Astrocyte (in vitro differentiated cells and primary cell): ENCODE results near the gene HTRA1. TPM values are rescaled to one million over a fixed set of nuclear protein-coding genes. Genes with fewer than 3 reads are reported as not detected.

Experiments
- DNase-seq: peaks from one replicate; pipeline ENCODE4 v3.0.0-alpha.2; 2010; ENCODE audit warnings: low read depth
- FAIRE-seq: peaks from 2 replicates; lab custom pipeline; 2011; peaks lifted over from hg19 to GRCh38; lab: Jason Lieb, UNC
- H2AFZ ChIP-seq: 2 replicates; pipeline ENCODE4 v1.6.0; 2012; ENCODE audit warnings: low read depth, low read length, inconsistent platforms
- H3K27ac ChIP-seq: 2 replicates; pipeline ENCODE4 v1.5.1; 2011; ENCODE audit warnings: low read depth, low read length, inconsistent platforms
- H3K27me3 ChIP-seq: 2 replicates; pipeline ENCODE4 v1.6.0; 2011; ENCODE audit warnings: low read length, inconsistent platforms; ENCODE audit not compliant: insufficient read depth
- H3K36me3 ChIP-seq: 2 replicates; pipeline ENCODE4 v1.5.1; 2011; ENCODE audit warnings: low read length, inconsistent platforms; ENCODE audit not compliant: insufficient read depth
- H3K4me1 ChIP-seq: 2 replicates; pipeline ENCODE4 v1.5.1; 2011; ENCODE audit warnings: low read length, inconsistent platforms; ENCODE audit not compliant: insufficient read depth
- H3K4me2 ChIP-seq: 2 replicates; pipeline ENCODE4 v1.6.0; 2012; ENCODE audit warnings: low read length, inconsistent platforms
- H3K4me3 ChIP-seq: 2 replicates; pipeline ENCODE4 v1.5.1; 2011; ENCODE audit warnings: low read depth, mild to moderate bottlenecking, low read length, inconsistent platforms; ENCODE audit not compliant: insufficient read depth
- H3K79me2 ChIP-seq: 2 replicates; pipeline ENCODE4 v1.6.0; 2012; ENCODE audit warnings: mild to moderate bottlenecking, low read length, inconsistent platforms; ENCODE audit not compliant: insufficient read depth
- H3K9ac ChIP-seq: 2 replicates; pipeline ENCODE4 v1.6.0; 2012; ENCODE audit warnings: mild to moderate bottlenecking, low read length, inconsistent platforms
- H3K9me3 ChIP-seq: 2 replicates; pipeline ENCODE4 v1.5.1; 2012; ENCODE audit warnings: low read depth, mild to moderate bottlenecking, low read length, inconsistent platforms; ENCODE audit not compliant: insufficient read depth
- H4K20me1 ChIP-seq: 2 replicates; pipeline ENCODE4 v1.6.0; 2012; ENCODE audit warnings: low read length, inconsistent platforms; ENCODE audit not compliant: insufficient read depth
- H3K27ac Mint-ChIP-seq: one replicate; pipeline ENCODE4 v1.8.0; 2021; ENCODE audit warnings: mild to moderate bottlenecking, mixed read lengths; ENCODE audit not compliant: unreplicated experiment
- H3K27me3 Mint-ChIP-seq: one replicate; pipeline ENCODE4 v1.8.0; 2021; ENCODE audit warnings: low read depth, mixed read lengths; ENCODE audit not compliant: unreplicated experiment
- H3K36me3 Mint-ChIP-seq: one replicate; pipeline ENCODE4 v1.8.0; 2021; ENCODE audit warnings: low read depth, mixed read lengths; ENCODE audit not compliant: unreplicated experiment
- H3K4me1 Mint-ChIP-seq: one replicate; pipeline ENCODE4 v1.8.0; 2021; ENCODE audit warnings: low read depth, mixed read lengths; ENCODE audit not compliant: unreplicated experiment
- H3K4me3 Mint-ChIP-seq: one replicate; pipeline ENCODE4 v1.8.0; 2021; ENCODE audit warnings: mild to moderate bottlenecking, moderate library complexity, mixed read lengths; ENCODE audit not compliant: unreplicated experiment
- H3K9me3 Mint-ChIP-seq: one replicate; pipeline ENCODE4 v1.8.0; 2021; ENCODE audit warnings: mild to moderate bottlenecking, mixed read lengths; ENCODE audit not compliant: unreplicated experiment
- EZH2 ChIP-seq: IDR thresholded peaks from 2 replicates; pipeline ENCODE4 v1.6.1; 2012; ENCODE audit warnings: mild to moderate bottlenecking, low read length, inconsistent platforms; ENCODE audit not compliant: insufficient read depth
- total RNA-seq: library from RNA; stranded (reverse); gene quantifications from 2 replicates; pipeline ENCODE4 v1.2.1, GENCODE V29; 2021
- TF ChIP-seq, protein P1 (sequence below): IDR thresholded peaks from 2 replicates; pipeline ENCODE4 v1.5.1; 2011; ENCODE audit warnings: low read depth, mild to moderate bottlenecking, inconsistent platforms, low read length, moderate library complexity; ENCODE audit not compliant: insufficient read depth

Gene HTRA1
- total RNA-seq, 1 donor from 2014 or later: 34.9 TPM

- Histone ChIP-seq H3K4me1 (peaks cover 37% of the 10 kb centered on the region), H3K79me2 (peaks cover 6% of the 10 kb centered on the region), H3K4me3 (no peak overlapping the region), H3K9me3 (no peaks in the 10 kb centered on the region), H2AFZ (peak overlapping the region; percentile 45), H3K9ac (no peak overlapping the region), H4K20me1 (peaks cover 5% of the 10 kb centered on the region), H3K27ac (no peak overlapping the region), H3K36me3 (no peaks in the 10 kb centered on the region), H3K4me2 (peak overlapping the region; percentile 69), H3K27me3 (no peaks in the 10 kb centered on the region)
- TF ChIP-seq, protein P1, sequence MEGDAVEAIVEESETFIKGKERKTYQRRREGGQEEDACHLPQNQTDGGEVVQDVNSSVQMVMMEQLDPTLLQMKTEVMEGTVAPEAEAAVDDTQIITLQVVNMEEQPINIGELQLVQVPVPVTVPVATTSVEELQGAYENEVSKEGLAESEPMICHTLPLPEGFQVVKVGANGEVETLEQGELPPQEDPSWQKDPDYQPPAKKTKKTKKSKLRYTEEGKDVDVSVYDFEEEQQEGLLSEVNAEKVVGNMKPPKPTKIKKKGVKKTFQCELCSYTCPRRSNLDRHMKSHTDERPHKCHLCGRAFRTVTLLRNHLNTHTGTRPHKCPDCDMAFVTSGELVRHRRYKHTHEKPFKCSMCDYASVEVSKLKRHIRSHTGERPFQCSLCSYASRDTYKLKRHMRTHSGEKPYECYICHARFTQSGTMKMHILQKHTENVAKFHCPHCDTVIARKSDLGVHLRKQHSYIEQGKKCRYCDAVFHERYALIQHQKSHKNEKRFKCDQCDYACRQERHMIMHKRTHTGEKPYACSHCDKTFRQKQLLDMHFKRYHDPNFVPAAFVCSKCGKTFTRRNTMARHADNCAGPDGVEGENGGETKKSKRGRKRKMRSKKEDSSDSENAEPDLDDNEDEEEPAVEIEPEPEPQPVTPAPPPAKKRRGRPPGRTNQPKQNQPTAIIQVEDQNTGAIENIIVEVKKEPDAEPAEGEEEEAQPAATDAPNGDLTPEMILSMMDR: no peak
- TF ChIP-seq EZH2: no peak
- H3K36me3 Mint-ChIP-seq: peaks cover 2% of the 10 kb centered on the region
- DNase-seq (no peak), FAIRE-seq (no peak)
- H3K4me3 Mint-ChIP-seq: peak overlapping the region; percentile 24
- peaks cover 35% of the 10 kb centered on the region for H3K4me1 Mint-ChIP-seq
- H3K9me3 Mint-ChIP-seq: no peaks in the 10 kb centered on the region
- peaks cover 3% of the 10 kb centered on the region for H3K27me3 Mint-ChIP-seq
- H3K27ac Mint-ChIP-seq: peak overlapping the region; percentile 83
These were observed 12.9 kb downstream of the HTRA1 start for GRCh38 chr10:122474131-122474818.

GRCh38 chr10:122475100-122475499, 13.7 kb downstream of the HTRA1 start:
- peaks cover 5% of the 10 kb centered on the region for H4K20me1 ChIP-seq
- no peak overlapping the region for H3K27ac ChIP-seq
- H3K4me1 ChIP-seq: peaks cover 33% of the 10 kb centered on the region
- H2AFZ ChIP-seq: peak overlapping the region; percentile 43
- FAIRE-seq: no peak
- Mint-ChIP-seq H3K27ac (peak overlapping the region; percentile 77), H3K4me3 (peak overlapping the region; percentile 2), H3K36me3 (peaks cover 2% of the 10 kb centered on the region), H3K27me3 (peaks cover 9% of the 10 kb centered on the region), H3K4me1 (peaks cover 36% of the 10 kb centered on the region), H3K9me3 (no peaks in the 10 kb centered on the region)
- no peak overlapping the region for H3K9ac ChIP-seq
- H3K27me3 ChIP-seq: no peaks in the 10 kb centered on the region
- no peaks in the 10 kb centered on the region for H3K36me3 ChIP-seq
- DNase-seq: no peak
- TF ChIP-seq, protein P1: no peak
- TF ChIP-seq EZH2: no peak
- no peaks in the 10 kb centered on the region for H3K9me3 ChIP-seq
- H3K79me2 ChIP-seq: peaks cover 6% of the 10 kb centered on the region
- peak overlapping the region; percentile 69 for H3K4me2 ChIP-seq
- H3K4me3 ChIP-seq: no peak overlapping the region
